ENCODE results near the gene EBNA1BP2.
"Not testable (repeated sequence)": the region's sequence is repeated elsewhere in the genome, so short reads cannot be mapped to it uniquely, and the experiment has no call there.

The EBNA1BP2 gene, protein sequence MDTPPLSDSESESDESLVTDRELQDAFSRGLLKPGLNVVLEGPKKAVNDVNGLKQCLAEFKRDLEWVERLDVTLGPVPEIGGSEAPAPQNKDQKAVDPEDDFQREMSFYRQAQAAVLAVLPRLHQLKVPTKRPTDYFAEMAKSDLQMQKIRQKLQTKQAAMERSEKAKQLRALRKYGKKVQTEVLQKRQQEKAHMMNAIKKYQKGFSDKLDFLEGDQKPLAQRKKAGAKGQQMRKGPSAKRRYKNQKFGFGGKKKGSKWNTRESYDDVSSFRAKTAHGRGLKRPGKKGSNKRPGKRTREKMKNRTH

DNA sequence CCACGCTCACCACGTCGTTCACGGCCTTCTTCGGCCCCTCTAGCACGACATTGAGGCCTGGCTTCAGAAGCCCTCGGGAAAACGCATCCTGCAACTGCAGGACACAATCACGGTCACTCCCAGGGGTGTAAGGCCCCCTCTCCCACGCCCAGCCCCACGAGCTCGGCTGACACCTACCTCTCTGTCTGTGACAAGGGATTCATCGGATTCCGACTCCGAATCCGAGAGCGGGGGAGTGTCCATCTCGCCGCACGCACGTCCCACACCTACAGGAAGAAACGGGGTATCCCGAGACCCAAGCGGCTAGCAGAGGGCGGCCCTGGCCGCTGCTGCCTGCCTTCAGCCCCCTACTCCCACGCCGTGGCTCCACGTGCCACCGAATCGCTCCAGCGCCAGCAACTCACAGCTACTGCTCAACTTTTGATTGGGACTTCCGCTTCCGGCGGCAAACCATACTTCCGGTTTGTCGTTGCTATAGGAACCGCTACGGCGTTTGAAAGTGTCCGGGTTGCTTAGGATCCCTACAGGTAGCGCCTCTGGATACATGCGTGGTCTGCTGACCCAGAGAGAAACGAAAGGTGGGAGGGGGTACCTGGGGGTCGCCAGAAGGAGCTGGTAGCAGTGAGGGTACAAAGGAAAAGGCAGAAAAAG lies at the start of gene EBNA1BP2, which contains the start of gene CFAP57:
TSS of gene EBNA1BP2 (minus strand) at position 415 of the 651 bp plus-strand sequence. CDS start at position 243, 172 bp downstream.
TSS of gene CFAP57 (plus strand) at position 455 of the 651 bp plus-strand sequence. CDS start 424 bp downstream, outside the sequence.
- H3K27ac ChIP-seq = peak within 1 kb of the TSS; percentile 27
- DNase-seq (ENCODE audit: low read depth, low spot score) = peak; percentile 72

DNA sequence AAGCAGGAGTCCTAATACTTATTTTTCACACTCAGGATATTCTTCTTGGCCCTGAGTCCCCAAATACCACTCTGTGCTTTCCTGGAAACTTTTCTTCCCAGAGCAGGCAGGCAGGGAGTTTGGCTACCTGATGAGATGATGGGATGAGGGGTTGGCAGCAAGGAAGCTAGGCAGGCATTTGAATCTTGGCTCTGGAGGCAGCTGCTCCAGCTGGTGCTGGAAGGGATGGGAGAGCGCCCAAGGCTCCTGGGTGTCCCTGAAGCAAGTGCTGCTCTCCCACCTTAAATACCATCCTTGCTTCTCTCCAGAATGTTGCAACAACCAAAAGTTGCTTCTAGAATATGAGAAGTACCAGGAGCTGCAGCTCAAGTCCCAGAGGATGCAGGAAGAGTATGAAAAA lies 49.7 kb upstream of the EBNA1BP2 start:
- no peak overlapping the region for H3K27ac ChIP-seq
- DNase-seq (ENCODE audit: low read depth, low spot score) = no peak

DNA sequence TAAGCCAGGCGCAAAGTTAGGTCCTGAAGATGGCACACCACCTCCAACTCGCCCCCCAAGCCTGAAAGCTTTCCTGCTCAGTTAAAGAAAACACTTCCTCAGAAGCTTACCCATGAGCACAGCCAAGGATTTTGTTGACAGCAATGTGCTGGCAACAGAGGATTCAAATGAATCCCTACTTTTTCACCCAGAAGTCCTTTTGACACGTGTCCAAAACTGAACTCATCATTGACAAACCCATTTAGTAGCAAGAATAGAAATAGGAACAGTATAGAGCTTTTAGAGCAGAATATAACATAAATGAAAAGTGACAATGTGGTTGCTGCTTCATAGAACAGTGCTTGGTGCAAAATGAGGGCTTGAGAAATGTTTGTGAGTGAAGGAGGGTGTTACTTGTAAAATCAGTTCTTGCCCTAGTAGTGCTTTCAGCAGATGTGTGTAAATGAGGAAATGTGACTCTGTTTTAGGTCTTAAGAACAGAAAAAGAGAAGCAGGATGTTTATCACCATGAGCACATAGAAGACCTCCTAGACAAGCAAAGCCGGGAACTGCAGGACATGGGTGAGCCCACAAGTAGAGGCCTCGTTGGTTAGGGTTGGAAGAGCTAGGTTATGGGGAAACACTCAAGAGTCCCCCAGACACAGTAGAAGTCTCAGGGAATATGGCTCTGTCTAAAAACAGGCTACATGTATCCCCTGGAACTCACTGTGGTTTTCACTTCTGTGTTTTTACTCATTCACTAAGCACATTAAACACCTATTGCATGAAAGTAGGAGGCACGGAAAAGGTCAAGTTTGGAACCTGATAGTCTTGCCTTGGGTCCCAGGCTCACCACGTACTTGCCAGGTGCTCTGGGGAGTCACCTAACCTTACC lies 49.1 kb upstream of the EBNA1BP2 start:
- H3K27ac ChIP-seq = no peak overlapping the region
- DNase-seq (ENCODE audit: low read depth, low spot score) = no peak

DNA sequence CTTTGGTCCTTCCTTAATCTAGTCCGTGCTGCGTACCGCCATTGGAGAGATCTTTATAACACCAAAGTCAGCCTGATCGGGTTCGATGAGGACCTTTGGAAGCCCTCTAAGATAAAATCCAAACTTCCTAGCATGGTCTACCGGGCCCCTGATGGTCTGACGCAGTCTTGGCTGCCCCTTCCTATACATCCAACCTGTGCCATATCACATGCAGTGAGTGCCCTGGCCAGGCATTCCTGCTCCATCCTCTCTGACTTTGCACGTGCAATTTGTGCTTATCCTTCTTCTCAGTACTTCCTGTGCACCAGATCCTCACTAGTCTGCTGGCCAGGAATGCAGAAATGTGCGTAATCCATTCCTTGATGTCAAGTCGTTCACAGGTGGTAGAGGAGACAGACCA lies 45.7 kb upstream of the EBNA1BP2 start:
- no peak overlapping the region for H3K27ac ChIP-seq

DNA sequence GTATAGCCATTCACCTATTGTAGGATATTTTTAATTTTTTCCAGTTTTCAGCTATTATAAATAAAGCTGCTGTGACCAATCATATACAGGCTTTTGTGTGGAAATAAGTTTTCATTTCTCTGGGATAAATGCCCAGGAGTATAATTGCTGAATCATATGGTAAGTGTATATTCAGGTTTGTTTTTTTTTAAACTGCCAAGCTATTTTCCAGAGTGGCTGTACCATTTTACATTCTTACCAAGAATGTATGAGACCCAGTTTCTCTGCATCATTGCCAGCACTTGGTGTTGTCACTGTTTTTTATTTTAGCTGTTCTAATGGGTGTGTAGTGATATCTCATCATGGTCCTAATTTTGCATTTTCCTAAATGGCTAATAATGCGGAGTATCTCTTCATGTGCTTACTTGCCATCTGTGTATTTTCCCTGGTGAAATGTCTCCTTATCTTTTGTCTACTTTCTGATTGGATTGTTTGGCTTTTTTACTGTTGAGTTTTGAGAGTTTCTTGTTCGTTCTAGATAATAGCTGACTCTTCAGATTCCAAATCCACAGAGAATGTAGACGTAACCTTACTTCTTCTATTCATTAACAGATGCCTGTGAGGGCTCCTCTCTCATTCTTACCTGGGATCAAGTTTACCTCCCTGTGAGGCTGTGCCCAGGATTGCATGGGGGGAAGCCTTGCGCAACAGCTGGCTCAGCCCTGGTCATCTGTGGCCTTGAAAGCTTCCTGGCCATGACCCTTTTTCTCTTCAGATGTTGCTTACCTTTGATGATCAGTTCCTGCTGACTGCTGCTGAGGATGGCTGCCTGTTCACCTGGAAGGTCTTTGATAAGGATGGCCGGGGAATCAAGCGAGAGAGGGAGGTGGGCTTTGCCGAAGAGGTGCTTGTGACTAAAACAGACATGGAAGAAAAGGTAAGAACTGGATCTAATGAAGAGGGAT lies 42.7 kb upstream of the EBNA1BP2 start:
- DNase-seq (ENCODE audit: low read depth, low spot score) = no peak
- H3K27ac ChIP-seq = no peak overlapping the region

More for the DNA sequence above, 45.7 kb upstream of the EBNA1BP2 start:
- no peak for DNase-seq (ENCODE audit: low read depth, low spot score)

DNA sequence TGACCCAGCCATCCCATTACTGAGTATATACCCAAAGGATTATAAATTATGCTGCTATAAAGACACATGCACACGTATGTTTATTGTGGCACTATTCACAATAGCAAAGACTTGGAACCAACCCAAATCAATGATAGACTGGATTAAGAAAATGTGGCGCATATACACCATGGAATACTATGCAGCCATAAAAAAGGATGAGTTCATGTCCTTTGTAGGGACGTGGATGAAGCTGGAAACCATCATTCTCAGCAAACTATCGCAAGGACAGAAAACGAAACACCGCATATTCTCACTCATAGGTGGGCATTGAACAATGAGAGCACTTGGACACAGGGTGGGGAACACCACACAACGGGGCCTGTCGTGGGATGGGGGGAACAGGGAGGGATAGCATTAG lies 36.2 kb upstream of the EBNA1BP2 start:
- not testable (repeated sequence) for DNase-seq (ENCODE audit: low read depth, low spot score)
- peak overlapping the region; percentile 99 for H3K27ac ChIP-seq

DNA sequence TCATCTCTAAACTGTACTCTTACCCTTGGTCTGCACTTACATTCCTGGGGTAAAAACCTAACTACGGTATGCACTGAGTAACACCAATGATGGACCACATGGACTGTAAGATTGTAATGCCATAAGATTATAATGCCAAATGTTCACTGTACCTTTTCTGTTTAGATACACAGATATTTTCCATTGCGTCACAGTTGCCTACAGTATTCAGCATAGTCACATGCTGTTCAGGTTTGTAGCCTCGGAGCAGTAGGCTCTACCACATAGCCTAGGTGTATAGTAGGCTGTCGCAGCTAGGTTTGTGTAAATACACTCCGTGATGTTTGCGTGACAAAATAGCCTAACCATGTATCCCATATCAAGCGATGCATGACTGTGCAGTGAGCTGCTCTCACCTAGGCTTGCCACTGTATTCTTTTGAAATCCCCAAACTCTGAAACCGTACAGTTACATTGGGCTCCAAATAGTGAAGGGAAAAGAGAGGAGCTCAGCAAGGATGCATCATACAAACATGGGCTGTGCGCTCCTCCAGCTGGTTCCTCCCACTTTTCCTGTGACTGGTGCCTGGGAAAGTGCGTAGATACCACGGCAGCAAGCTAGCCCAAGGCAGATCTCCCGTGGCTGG lies 35.3 kb upstream of the EBNA1BP2 start:
- H3K27ac ChIP-seq = peak overlapping the region; percentile 99
- DNase-seq (ENCODE audit: low read depth, low spot score) = no peak

DNA sequence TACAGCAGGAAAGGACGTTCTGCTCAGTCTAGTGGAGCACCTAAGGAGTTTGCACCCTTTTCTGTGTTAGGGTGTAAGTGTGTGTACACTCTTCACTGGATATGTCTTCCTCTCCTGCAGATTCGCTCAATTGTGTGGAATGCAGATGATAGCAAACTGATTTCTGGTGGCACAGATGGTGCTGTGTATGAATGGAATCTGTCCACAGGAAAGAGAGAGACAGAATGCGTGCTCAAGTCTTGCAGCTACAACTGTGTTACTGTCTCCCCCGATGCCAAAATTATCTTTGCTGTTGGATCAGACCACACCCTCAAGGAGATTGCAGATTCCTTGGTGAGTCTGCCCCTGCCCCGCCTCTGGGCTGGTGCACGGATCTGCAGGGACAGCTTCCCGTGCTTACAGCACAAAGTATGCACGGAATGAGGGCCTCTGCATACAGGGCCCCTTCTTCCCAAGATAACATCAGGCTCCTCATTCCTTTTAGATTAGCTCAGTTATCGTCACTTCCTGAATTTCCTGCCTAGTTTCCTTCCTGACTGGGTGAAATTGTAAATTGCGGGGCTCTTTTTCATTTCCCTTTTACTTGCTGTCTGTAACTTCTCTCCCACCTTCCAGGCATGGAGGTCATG lies 34.6 kb upstream of the EBNA1BP2 start:
- DNase-seq (ENCODE audit: low read depth, low spot score) = peak; percentile 64
- H3K27ac ChIP-seq = peak overlapping the region; percentile 99

DNA sequence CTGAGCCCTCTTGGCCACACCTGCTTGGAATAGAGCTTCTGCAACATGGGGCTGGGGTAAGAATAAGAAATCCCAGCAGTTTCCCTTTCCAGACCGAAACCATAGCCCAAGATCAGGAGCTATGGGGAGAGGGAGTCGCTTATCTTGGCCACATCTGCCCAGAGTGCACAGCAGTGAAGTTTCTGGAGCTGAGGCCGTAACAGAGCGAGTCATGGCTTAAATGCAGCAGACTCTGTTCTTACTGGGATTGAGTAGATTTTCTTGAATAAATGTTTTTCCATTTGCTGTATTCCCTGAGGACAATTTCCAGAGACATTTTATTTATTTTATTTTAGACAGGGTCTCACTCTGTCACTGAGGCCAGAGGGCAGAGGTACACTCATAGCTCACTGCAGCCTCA lies 33.6 kb upstream of the EBNA1BP2 start:
- no peak for DNase-seq (ENCODE audit: low read depth, low spot score)
- H3K27ac ChIP-seq = peak overlapping the region; percentile 99

DNA sequence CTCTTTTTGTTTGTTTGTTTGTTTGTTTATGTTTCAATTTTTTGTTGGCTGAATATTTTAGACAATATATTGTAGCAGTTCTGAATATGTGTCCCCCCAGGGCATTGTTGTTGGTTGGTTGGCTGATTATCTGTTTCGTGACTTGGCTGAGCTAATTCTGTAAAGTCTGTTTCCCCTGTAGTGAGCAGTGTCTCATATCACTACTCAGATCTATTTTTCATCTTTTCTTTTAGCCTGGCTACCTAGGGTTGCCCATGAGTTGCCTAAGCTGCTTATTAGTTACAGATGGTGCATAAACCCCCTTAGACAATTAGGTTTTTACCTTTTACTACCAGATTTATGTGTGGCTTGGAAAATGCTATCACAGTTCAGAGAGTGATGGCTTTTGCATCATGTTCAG lies 32.3 kb upstream of the EBNA1BP2 start:
- DNase-seq (ENCODE audit: low read depth, low spot score) = no peak
- no peak overlapping the region for H3K27ac ChIP-seq

DNA sequence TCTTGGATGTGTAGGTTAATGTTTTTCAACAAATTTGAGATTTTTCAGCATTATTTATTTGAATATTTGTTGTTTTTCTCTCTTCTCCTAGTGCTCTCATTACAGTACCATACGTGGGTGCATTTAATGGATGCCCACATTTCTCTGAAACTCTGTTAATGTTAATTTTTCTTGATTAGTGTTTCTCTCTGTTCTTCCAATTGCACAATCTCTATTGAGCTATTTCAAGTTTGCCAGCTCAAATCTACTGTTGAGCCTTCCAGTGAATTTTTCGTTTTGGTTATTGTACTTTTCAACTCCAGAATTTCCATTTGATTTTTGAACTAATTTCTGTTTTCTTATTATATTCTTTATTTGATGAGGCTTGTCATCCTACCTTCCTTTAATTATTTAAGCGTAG lies 31.8 kb upstream of the EBNA1BP2 start:
- no peak for DNase-seq (ENCODE audit: low read depth, low spot score)
- H3K27ac ChIP-seq = no peak overlapping the region

DNA sequence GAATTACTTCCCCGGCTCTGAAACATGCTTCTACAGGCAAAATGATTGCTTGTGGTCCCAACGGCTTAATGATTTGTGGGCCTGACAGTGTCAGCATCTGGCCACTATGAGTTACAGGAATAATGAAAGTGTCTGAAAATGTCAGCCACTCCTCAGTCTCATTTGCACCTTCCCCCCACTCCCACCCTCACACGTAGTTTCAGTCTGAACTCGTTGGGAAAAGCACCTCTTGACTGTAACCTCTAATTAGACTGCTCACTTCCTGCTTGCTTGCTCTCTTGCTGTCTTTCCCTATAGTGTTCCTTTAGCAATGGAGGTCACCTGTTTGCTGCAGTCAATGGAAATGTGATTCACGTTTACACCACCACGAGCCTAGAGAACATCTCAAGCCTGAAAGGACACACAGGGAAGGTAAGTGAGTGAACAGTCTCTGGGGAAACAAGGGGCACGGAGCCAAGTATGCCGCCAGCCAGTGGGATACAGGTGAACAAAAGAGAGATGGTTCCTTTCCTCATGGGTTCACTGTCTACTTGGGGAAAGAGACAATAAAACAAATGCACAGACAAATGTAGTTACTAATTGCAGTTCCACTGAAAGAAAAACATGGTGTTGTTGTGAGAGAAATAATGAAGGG lies 27.1 kb upstream of the EBNA1BP2 start:
- DNase-seq (ENCODE audit: low read depth, low spot score) = peak; percentile 60
- H3K27ac ChIP-seq = peak overlapping the region; percentile 62

DNA sequence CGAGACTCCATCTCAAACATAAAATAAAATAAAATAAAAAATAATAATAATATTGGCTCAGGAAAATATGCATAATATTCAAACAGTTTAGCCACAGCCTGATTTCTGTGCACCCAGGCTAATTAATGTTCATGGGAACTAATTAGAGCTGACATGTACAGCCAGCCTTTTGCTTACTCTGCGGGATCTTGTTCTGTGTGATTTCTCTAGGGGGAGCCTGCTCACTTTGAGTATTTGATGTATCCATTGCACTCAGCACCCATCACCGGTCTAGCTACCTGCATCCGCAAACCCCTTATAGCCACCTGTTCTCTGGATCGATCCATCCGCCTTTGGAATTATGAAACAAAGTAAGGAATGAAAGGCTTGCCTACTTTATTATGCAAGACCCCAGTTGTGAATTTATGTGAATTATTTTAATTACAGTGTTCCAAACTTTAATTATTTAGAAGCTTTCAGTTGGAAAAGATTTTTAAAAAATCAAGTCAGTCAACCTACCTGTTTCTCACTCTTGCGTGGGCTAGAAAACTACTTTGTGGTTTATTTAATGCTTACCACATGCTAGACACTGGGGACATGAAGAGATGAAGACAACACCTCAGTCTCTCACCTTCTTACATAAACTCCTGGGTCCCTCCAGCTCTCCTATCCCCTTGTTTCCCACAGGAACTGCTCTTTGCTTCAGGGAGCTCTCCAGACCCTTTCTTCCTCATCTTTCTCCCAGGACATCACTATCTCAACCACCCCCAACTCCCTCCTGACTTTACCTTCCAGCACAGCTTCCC lies 25.4 kb upstream of the EBNA1BP2 start:
- no peak overlapping the region for H3K27ac ChIP-seq
- no peak for DNase-seq (ENCODE audit: low read depth, low spot score)

DNA sequence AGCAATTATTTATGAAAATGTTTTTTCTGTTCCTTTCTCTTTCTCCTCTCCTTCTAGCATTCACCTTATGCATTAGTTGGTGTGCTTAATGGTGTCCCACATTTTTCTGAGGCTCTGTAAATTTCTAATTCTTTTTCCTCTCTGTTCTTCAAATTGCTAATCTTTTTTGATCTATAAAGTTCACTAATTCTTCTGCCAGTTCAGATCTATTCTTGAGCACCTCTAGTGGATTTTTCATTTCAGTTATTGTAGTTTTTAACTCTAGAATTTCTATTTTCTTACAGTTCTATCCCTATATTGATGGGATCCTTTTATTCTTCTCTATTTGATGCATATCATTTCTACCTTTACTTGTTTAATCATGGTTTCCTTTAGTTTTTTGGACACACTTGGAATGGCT lies 22.4 kb upstream of the EBNA1BP2 start:
- H3K27ac ChIP-seq = no peak overlapping the region
- no peak for DNase-seq (ENCODE audit: low read depth, low spot score)

DNA sequence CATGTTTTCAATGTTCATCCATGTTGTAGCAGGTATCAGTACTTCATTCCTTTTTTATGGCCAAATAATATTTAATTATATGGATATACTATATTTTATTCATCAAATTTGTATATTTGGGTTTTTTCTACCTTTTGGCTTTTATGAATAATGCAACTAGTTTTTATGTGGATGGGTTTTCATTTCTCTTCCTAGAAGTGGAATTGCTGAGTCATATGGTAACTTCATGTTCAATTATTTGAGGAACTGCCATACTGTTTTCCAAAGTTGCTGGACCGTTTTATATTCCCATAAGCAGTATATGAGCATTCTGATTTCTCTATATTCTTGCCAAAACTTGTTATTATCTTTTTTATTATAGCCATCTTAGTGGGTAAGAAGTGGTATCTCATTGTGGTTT lies 16.0 kb upstream of the EBNA1BP2 start:
- DNase-seq (ENCODE audit: low read depth, low spot score) = no peak
- no peak overlapping the region for H3K27ac ChIP-seq

DNA sequence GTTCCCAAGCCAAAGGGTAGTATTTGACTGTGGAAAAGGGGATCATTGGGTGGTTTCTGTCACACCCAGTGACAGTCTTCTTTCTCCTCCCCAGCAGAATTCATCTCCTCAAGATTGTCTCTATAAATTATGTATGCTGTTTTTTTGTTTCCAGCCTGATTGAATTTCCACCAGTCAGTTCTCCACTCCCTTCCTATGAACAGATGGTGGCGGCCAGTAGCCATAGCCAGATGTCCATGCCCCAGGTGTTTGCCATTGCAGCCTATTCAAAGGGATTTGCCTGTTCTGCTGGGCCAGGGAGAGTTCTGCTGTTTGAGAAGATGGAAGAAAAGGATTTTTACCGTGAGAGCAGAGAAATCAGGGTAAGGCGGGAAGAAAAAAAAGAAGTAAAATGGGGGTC lies 12.9 kb upstream of the EBNA1BP2 start:
- DNase-seq (ENCODE audit: low read depth, low spot score) = no peak
- no peak overlapping the region for H3K27ac ChIP-seq

DNA sequence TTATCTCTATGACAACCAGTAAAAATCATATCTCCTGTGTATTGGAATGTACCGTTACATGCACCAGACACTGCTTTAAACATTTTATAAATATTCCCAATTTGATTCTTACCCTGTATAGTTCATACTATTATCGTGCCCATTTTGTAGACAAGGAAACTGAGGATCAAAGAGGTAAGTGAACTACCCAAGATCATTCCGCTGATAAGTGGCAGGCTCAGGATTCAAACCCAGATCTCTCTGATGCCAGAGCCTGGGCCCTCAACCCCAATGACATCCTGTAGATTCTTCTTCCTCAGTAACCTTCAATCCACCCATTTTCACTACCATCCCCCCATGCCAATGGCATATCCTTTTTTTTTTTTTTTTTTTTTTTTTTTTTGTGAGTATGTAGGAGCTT lies 12.3 kb upstream of the EBNA1BP2 start:
- DNase-seq (ENCODE audit: low read depth, low spot score) = no peak

DNA sequence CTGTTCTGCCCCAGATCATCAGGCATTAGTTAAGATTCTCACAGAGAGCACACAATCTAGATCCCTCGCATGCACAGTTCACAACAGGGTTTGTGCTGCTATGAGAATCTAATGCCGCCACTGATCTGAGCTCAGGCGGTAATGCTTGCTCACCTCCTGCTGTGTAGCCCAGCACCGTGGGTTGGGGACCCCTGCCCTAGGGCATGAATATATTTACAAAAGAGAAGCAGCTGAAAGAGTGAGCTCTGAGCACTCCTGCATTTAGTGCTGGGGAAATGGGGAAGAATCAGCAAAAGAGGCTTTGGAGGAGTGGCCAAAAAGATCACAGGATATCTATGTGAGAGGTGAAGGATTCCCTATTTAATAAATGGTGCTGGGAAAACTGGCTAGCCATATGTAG lies 5.6 kb upstream of the EBNA1BP2 start:
- no peak for DNase-seq (ENCODE audit: low read depth, low spot score)
- no peak overlapping the region for H3K27ac ChIP-seq

More for the DNA sequence above, 12.3 kb upstream of the EBNA1BP2 start:
- H3K27ac ChIP-seq = no peak overlapping the region
